HG03135 (cell line): ENCODE measurements around the gene ADNP2.

Experiments used
- ATAC-seq: cut with Tn5 transposase; IDR thresholded peaks from one replicate; pipeline ENCODE4 v1.9.1; 2021; ENCODE audit warnings: mild to moderate bottlenecking, moderate library complexity; ENCODE audit not compliant: unreplicated experiment

The ADNP2 gene, protein sequence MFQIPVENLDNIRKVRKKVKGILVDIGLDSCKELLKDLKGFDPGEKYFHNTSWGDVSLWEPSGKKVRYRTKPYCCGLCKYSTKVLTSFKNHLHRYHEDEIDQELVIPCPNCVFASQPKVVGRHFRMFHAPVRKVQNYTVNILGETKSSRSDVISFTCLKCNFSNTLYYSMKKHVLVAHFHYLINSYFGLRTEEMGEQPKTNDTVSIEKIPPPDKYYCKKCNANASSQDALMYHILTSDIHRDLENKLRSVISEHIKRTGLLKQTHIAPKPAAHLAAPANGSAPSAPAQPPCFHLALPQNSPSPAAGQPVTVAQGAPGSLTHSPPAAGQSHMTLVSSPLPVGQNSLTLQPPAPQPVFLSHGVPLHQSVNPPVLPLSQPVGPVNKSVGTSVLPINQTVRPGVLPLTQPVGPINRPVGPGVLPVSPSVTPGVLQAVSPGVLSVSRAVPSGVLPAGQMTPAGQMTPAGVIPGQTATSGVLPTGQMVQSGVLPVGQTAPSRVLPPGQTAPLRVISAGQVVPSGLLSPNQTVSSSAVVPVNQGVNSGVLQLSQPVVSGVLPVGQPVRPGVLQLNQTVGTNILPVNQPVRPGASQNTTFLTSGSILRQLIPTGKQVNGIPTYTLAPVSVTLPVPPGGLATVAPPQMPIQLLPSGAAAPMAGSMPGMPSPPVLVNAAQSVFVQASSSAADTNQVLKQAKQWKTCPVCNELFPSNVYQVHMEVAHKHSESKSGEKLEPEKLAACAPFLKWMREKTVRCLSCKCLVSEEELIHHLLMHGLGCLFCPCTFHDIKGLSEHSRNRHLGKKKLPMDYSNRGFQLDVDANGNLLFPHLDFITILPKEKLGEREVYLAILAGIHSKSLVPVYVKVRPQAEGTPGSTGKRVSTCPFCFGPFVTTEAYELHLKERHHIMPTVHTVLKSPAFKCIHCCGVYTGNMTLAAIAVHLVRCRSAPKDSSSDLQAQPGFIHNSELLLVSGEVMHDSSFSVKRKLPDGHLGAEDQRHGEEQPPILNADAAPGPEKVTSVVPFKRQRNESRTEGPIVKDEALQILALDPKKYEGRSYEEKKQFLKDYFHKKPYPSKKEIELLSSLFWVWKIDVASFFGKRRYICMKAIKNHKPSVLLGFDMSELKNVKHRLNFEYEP

DNA sequence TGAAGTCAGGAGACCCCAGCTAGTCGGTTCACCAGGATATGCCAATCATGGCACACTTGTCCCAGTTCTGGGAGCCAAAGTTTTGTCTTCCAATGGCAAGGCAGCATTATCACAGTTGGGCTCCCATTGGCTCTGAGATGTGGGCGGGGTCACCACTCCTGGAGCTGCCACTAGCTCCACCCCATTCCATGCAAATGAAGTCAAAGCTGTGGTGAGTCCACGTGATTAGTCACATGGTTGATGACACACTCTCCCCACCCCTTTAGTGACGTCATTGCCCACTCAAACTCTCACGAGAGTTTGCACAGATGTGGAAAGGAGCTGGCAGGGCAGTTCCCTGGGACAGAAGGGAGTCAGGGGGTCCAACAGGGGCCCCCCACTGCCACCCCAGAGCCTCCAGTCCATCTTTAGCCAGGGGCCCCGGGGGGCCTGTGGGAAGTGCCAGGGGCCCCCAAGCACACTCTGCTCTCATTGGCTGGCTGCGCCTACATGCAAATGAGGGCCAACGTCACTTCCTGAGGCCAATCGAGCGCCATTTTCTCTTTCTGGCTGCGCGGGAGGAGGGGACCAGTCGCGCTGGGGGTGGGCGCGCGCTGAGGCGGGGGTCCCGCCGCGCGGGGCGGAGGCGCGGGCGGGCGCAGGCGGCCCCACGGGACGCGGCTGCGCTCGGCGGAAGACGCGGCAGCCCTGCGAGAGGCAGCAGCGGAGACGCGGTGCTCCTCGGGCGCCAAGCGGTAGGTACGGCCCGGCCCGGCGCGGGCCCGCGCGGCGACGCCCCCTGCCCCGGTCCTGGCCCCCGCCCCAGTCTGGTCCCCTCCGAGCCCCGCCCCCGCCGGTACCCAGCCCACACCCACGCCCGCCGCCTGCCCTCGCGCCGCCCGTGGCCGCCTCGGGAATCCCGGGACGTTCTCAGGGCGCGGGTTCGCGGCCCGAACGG is at the start of gene ADNP2:
Gene ADNP2, plus strand, starts transcription at position 524 of the 937 bp plus-strand sequence. CDS start 8,281 bp downstream, outside the sequence.
- ATAC-seq: peak; percentile 67

DNA sequence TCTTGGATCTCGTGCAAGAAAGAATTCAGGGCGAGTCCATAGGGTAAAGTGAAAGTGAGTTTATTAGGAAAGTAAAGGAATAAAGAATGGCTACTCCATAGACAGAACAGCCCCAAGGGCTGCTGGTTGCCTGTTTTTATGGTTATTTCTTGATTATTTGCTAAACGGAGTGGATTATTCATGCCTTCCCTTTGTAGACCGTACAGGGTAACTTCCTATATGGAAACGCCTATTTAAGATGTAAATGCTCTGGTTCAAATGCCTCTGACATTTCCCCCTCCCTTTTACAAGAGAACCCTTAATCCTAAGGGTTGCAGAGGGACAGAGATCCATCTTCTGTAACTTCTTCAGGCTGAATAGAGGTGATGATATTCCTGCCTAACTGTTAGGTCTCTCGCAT is 49.1 kb upstream of the ADNP2 start:
- ATAC-seq: no peak

DNA sequence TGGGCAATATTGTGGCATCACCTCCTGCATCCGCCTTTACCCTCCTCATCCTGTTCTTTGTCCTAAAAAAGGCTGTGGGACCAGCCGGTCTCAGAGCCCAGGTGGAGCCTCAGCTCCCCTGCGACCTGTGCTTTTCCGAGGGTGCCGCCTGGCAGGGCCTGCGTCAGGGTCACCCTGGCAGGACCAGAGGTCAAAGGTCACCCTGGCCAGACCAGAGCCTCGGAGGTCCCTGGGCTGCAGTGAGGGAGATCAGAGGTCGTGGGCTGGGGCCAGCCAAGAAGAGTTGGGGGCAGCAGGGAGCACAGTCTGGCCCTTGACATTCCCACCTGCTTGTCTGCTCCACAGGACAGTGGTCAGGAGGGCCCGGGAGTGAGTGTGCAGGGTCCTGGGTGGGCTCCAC is 43.4 kb upstream of the ADNP2 start:
- no peak for ATAC-seq

DNA sequence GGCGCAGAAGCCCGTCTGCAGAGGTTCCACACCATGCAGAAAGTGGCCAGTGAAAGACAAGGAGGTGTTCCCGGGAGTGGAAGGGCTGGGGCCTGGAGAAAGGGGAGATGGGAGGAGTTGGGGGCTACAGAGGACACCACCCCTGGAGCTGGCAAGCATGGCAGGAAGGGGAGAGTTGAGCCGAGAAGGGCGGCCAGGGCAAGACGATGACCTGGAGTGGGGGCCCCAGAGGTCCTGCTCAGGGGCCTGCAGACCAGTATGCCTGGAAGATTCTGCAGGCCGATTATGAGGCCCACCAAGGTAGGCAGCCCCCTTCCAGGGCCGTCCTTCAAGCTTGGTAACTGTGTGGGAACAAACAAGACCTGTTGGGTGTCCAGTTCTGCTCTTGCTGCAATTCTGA is 41.7 kb upstream of the ADNP2 start:
- no peak for ATAC-seq

DNA sequence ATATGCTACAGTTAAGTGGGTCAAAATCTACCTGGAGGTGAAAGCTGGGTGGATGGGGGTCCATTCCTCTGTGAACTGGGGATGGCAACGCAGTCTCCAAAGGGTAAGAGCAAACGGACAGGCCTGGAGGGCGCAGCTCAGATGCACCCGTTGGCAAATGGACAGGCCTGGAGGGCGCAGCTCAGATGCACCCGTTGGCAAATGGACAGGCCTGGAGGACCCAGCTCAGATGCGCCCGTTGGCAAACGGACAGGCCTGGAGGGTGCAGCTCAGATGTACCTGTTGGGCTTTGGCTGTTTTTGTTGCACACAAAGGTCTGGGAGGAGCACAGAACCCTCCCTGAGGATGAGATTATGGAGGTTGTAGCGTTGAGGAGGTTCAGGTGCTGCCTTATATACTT is 41.2 kb upstream of the ADNP2 start:
- ATAC-seq: no peak

DNA sequence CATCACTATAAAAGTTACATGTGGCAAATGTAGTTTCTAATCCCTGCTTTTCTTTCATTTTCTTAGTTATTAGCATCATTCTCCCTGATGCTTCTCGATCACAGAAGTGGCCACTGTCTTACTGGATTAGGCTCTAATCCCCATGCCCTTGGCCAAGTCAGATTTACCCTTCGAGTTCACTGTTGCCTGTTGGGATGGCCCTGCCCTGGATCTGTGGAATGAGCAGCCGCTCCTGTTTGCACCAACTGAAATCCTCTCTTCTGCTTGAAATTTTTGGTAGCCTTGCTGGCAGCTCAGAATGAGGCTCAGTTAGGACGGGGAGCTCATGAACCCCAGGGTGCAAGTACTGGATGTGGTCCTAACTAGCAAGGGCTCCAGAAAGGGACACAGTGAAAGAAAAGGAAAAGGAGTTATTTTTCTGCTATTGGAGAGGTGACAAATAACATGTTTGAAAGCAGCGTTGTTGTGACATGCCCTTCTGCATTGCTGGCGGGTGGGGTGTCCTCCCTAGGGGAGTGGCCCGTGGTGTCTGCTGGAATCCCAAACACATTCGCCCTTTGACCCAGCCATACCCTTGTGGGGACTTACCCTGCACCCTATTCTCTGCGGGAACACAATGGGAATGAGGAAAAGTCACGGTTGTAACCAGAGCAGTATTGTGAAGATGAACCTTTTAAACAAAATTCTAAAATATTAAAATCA is 40.3 kb upstream of the ADNP2 start:
- no peak for ATAC-seq

DNA sequence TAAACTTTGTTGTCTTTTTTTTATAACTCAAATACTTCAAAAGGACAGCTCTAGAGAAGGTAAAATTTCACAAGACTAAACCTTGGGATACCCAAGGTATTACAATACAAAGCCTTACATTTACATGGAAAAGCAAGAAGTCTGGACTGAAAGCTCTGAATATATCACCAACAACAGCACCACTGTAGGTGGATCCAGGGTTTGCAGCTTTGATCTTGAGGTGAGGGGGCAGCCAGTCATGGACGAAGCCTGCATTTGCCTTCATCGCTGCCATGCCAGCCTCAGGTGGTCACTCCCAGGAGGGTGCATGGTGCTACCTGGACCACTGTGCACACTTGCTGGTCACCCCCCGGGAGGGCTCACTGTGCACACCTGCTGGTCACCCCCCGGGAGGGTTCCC is 38.2 kb upstream of the ADNP2 start:
- ATAC-seq: no peak

DNA sequence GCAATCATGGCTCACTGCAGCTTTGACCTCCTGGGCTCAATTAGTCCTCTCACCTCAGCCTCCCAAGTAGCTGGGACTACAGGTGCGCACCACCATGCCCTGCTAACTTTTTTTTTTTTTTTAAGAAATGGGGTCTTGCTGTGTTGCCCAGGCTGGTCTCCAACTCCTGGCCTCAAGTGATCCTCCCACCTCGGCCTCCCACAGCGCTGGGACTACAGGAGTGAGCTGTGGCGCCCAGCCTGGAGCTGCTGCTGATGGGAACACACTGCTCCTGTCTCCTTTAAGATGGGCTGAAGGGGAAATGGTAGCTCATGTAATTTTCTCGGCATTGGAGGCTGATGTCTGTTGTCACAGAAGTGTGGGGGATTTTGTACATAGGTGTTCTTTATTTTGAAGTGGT is 34.9 kb upstream of the ADNP2 start:
- ATAC-seq: no peak

DNA sequence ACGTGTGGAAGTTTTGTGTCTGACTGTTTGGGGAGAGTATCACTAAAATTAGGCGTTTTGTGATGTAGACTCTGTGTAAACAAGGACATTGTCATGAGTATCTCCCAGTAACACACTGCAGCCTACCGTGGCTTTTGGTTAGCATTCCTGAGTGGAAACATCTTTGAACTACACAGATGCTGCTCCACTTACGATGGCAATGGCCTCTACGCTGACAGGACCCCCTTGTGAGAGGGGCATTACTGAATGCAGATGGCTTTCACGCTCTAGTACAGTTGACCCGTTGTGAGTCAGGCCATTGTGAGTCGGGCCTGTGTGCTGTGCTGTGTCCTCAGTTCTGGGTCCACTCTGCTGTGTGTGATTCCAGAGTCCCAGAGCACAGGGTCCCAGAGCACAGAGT is 34.4 kb upstream of the ADNP2 start:
- ATAC-seq: no peak

DNA sequence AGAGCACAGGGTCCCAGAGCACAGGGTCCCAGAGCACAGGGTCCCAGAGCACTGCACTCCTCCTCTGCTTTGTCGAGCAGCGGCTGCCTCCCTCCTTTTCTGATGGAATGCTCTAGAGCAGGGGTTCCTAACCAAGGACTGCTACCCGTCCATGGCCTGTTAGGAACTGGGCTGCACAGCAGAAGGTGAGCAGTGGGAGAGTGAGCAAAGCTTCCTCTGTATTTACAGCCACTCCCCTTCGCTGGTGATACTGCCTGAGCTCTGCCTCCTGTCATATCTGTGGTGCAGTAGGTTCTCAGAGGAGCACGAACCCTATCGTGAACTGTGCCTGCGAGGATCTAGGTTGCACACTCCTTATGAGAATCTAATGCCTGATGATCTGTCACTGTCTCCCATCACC is 33.1 kb upstream of the ADNP2 start:
- no peak for ATAC-seq

DNA sequence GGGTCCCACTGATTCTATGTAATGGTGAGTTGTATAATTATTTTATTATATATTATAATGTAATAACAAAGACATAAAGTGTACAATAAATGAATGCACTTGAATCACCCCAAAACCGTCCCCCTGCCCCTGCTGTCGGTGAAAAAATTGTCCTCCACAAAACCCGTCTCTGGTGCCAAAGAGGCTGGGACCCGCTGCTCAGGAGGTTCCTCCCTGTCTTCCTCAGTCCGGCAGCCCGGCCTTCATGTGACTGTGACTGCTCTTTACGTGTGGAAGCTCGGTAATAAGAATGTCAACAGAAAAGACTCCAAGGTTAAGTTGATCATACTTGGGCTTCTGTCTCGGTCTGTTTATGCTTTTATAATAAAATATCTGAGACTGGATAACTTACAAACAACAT is 32.7 kb upstream of the ADNP2 start:
- no peak for ATAC-seq

DNA sequence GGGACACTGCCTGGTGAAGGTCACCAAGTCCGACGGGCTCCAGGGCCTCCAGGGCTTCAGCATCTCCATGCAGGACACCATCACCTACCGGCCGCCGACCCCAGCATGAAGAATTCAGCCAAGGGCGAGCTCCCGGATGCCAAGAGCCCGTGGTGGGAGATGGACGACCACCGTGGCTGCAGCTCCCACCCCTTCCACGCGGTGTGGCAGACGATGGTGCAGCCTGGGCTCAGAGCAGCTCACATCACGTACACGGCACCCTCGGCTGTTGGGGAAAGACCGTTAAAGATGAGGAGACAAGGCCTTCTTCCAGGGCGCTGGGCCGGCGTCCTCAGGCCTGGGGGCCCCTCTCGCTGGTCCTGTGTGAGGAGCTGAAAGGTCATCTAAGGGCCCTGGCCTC is 31.2 kb upstream of the ADNP2 start:
- ATAC-seq: no peak

DNA sequence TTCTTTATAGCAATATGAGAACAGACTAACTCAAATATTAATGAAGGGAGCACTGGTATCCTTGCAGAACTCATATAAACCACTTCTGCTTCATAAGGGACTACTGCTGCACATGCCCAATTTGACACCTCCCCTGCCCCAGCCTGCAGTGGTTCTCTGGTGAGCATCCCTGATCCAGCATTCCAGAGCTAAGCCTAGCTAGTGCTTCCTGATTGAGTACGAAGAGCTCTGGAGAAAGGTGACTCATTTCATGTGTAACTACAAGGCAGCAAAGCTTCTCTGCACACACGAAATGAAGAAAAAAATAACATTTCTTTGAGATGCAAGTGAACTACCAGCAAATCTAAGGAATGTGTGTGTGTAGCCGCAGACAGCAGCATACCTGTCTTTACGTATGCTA is 22.8 kb upstream of the ADNP2 start:
- no peak for ATAC-seq

DNA sequence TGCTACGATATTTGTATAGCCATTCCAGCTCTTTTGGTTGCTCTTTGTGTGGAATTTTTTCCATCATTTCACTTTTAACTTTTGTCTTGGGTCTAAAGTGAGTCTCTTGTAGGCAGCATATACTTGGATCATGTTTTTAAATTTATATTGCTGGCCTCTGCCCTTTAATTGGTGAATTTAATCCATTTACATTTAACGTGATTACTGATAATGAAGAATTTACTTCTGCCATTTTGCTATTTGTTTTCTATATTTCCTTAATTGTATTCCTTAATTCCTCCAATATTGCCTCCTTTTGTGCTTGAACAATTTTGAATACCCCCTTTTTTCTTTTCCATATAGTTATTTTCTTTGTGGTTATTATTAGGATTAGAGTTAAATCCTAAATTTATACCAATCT is 21.0 kb upstream of the ADNP2 start:
- ATAC-seq: no peak

DNA sequence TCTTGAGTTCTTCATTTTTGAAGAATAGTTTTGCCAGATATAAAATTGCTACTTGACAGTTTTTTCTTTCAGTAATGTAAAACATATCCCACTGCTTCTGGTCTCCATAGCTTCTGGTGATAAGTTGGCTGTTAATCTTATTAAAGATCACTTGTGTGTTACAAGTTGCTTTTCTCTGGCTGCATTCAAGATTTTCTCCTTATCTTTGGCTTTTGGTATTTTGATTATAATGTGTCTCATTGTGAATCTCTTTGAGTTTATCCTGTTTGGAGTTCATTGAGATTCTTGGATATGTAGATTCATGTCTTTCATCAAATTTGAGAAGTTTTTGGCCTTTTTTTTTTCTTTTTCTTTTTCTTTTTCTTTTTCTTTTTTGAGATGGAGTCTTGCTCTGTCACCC is 20.2 kb upstream of the ADNP2 start:
- ATAC-seq: no peak

DNA sequence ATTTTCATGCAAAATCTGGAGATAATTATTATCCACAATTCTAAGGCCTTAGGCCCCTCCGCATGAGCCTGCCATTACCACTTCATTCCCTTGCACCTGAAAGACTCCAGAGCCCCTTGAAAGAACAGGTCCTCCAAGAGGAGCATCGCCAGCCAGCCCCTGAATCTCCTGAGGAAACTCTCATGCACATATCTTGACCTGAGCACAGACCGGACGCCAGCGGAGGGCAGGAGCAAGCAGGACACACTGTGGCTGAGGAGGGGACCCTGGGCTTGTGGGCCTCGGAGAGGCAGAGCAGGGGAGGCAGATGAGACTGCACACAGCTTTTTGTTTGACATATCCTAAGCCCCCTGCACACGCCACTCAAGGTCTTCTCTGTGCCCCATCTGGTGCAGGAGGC is 13.6 kb upstream of the ADNP2 start:
- ATAC-seq: no peak

DNA sequence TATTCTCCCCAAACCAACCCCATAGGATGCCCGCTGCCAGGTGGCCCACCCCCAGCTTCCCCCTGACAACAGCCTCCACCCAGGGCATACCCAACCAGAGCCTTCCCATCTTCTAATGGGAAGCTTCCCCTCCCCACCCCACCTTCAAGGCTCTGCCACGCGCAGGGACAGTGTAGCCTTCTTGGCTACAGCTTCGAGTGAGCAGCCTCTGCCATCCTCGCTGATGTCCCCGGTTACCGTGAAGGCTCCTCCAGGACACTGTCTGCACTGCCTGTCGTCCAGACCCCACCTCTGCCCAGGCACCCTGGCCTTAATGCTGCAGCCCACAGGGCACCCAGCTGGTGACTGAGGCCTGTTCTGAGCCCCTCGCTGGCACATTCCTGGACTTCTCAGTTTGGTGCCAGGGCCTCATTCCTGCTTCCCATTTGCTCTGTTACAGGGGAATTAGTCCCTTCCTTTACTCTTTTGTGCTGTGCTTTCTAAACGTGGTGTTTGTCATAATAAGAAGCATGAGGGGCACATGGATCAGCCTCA is 13.0 kb upstream of the ADNP2 start:
- ATAC-seq: no peak

DNA sequence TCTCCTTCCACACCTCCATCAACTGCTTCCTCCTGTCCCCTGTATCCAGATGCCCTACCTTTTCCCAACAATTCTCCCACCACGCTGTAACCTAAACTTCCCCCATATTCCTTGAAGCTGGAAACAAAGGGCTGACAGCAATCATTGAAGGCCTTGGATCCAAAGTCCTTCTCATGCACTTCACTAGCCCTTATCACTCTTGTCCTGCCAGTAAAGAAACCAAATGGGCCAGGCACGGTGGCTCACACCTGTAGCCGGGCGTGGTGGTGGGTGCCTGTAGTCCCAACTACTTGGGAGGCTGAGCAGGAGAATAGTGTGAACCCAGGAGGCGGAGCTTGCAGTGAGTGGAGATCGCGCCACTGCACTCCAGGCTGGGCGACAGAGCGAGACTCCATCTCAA is 11.9 kb upstream of the ADNP2 start:
- no peak for ATAC-seq

DNA sequence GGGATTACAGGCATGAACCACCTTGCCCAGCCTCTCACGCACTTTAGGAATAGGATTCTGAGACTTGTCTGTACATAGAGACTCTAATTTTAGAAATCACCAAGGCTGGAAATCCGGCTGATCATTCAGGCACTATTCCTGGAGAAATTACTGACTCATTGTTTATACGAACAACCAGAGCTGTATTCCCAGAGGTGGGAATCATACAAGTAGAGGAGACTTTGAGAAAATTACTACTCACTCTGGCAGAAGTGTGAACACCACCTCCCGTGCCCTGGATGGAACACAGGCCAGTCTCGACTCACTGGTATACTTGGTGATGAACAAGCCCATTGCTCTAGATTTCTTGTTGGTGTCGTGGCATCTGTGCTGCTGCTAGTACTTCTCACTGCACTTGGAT is 5.8 kb upstream of the ADNP2 start:
- no peak for ATAC-seq

DNA sequence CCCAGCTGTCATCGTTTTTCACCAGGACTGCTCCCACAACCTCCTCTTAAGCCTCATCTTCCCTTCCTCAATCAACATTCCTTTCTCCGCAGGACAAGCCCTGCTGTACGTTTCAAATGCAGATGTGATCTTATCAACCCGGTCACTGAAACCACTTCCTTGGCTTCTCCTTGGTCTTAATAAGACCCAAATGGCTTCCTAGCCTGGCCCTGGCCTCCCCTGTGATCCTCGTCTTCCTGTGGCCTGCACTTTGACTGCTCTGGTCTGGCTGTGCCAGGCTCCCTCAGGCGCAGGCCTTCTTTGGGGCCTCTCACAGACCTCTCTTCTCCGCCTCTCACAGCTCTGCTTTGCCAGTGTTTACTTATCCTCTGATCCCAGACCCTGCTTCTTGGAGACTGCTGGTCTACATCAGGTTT is 4.7 kb upstream of the ADNP2 start:
- no peak for ATAC-seq
